IMR-90 (cell line): ENCODE measurements around the gene GMPPA. TPM values are rescaled to one million over a fixed set of nuclear protein-coding genes. Genes with fewer than 3 reads are reported as not detected.

ENCODE experiments used
- ATAC-seq: fragments of 200-7000 bp; cut with Tn5 transposase; 2 replicates; pipeline ENCODE4 v1.9.1; 2020; ENCODE audit warnings: low read depth, mild to moderate bottlenecking, moderate library complexity
- BruUV-seq: library from RNA; stranded (reverse); fragments of 400-500 nt; replicated peaks from 2 replicates; lab custom pipeline; 2021; lab: Mats Ljungman, UMichigan
- CTCF ChIA-PET: fragments of 300-600 bp; formaldehyde crosslinking; extraction: SDS; loops from one replicate; lab custom pipeline; 2021; ENCODE audit warnings: antibody characterized with exemption; lab: Yijun Ruan, JAX
- POLR2A ChIA-PET: fragments of 300-600 bp; sonication (Branson Sonifier 250); formaldehyde crosslinking; loops from one replicate; lab custom pipeline; 2022; ENCODE audit warnings: antibody characterized with exemption; ENCODE audit not compliant: unreplicated experiment; lab: Charles Lee
- DNase-seq: peaks from one replicate; pipeline ENCODE4 v3.0.0; 2013
- H2AFZ ChIP-seq: replicated peaks from 2 replicates; pipeline ENCODE3; 2013; ENCODE audit warnings: low read length, mild to moderate bottlenecking; ENCODE audit not compliant: poor library complexity
- H2AK5ac ChIP-seq: 2 replicates; pipeline ENCODE4 v1.6.1; 2013; ENCODE audit warnings: low read depth, low read length, inconsistent platforms
- H2AK9ac ChIP-seq: replicated peaks from 2 replicates; pipeline ENCODE3; 2013; ENCODE audit warnings: mild to moderate bottlenecking, low read depth, low read length, moderate library complexity; ENCODE audit not compliant: poor library complexity
- H2BK120ac ChIP-seq: 2 replicates; pipeline ENCODE4 v1.6.1; 2013; ENCODE audit warnings: low read depth, low read length, inconsistent platforms
- H2BK15ac ChIP-seq: 3 replicates; pipeline ENCODE4 v1.6.1; 2013; ENCODE audit warnings: low read depth, low read length, inconsistent platforms
- H2BK20ac ChIP-seq: 2 replicates; pipeline ENCODE4 v1.6.1; 2013; ENCODE audit warnings: low read depth, mild to moderate bottlenecking, inconsistent platforms, low read length, moderate library complexity
- H2BK5ac ChIP-seq: 2 replicates; pipeline ENCODE4 v1.6.1; 2013; ENCODE audit warnings: mild to moderate bottlenecking, low read depth, low read length, inconsistent platforms; ENCODE audit not compliant: poor library complexity, severe bottlenecking
- H3K14ac ChIP-seq: replicated peaks from 2 replicates; pipeline ENCODE4 v1.6.1; 2013; ENCODE audit warnings: low read depth, low read length, inconsistent platforms
- H3K18ac ChIP-seq: 2 replicates; pipeline ENCODE4 v1.6.1; 2013; ENCODE audit warnings: low read depth, low read length, control low read depth
- H3K23ac ChIP-seq: 2 replicates; pipeline ENCODE4 v1.6.1; 2013; ENCODE audit warnings: low read depth, low read length, inconsistent platforms
- H3K27ac ChIP-seq: 2 replicates; pipeline ENCODE4 v1.5.1; 2013; ENCODE audit warnings: mild to moderate bottlenecking, control low read depth, low read length; ENCODE audit not compliant: insufficient read depth
- H3K27me3 ChIP-seq: 2 replicates; pipeline ENCODE4 v1.6.1; 2013; ENCODE audit warnings: low read length; ENCODE audit not compliant: control insufficient read depth, insufficient read depth
- H3K36me3 ChIP-seq: 2 replicates; pipeline ENCODE4 v1.6.1; 2013; ENCODE audit warnings: low read length, mixed read lengths; ENCODE audit not compliant: control insufficient read depth, insufficient read depth
- H3K4ac ChIP-seq: 2 replicates; pipeline ENCODE4 v1.6.1; 2013; ENCODE audit warnings: low read depth, low read length, inconsistent platforms
- H3K4me1 ChIP-seq: 2 replicates; pipeline ENCODE4 v1.6.1; 2013; ENCODE audit warnings: low read length, mixed read lengths; ENCODE audit not compliant: control insufficient read depth, insufficient read depth
- H3K4me2 ChIP-seq: 2 replicates; pipeline ENCODE4 v1.6.1; 2013; ENCODE audit warnings: low read depth, mild to moderate bottlenecking, control low read depth, low read length, moderate library complexity
- H3K4me3 ChIP-seq: 2 replicates; pipeline ENCODE4 v1.5.1; 2013; ENCODE audit warnings: low read depth, mild to moderate bottlenecking, control low read depth, low read length, moderate library complexity; ENCODE audit not compliant: insufficient read depth
- H3K56ac ChIP-seq: 2 replicates; pipeline ENCODE4 v1.6.1; 2013; ENCODE audit warnings: low read length, inconsistent platforms; ENCODE audit not compliant: insufficient read depth; ENCODE audit errors: extremely low read depth
- H3K79me1 ChIP-seq, 2 experiments: 2 replicates each; pipeline ENCODE4 v1.6.1; 2013; ENCODE audit warnings: low read length in 2 of 2, inconsistent platforms in 1 of 2, low read depth in 1 of 2
- H3K9ac ChIP-seq: 2 replicates; pipeline ENCODE4 v1.6.1; 2013; ENCODE audit warnings: low read depth, low read length, control low read depth
- H3K9me1 ChIP-seq: 2 replicates; pipeline ENCODE4 v1.6.1; 2013; ENCODE audit warnings: low read length, inconsistent platforms; ENCODE audit not compliant: insufficient read depth
- H3K9me3 ChIP-seq: 2 replicates; pipeline ENCODE4 v1.6.1; 2013; ENCODE audit warnings: low read length; ENCODE audit not compliant: control insufficient read depth, insufficient read depth
- H4K20me1 ChIP-seq: 2 replicates; pipeline ENCODE4 v1.6.1; 2013; ENCODE audit warnings: low read length, inconsistent platforms; ENCODE audit not compliant: insufficient read depth
- H4K5ac ChIP-seq: 2 replicates; pipeline ENCODE4 v1.6.1; 2013; ENCODE audit warnings: mild to moderate bottlenecking, low read depth, low read length, control low read depth
- H4K8ac ChIP-seq, 2 experiments: 2 replicates each; pipeline ENCODE4 v1.6.1; 2013; ENCODE audit warnings: low read depth in 2 of 2, low read length in 2 of 2, control low read depth in 1 of 2, inconsistent platforms in 1 of 2
- H4K91ac ChIP-seq: 2 replicates; pipeline ENCODE4 v1.6.1; 2013; ENCODE audit warnings: low read depth, low read length, inconsistent platforms; ENCODE audit not compliant: insufficient read depth
- BHLHE40 ChIP-seq: fragments of 150-350 bp; IDR thresholded peaks from 2 replicates; pipeline ENCODE4 v1.6.1; 2016; ENCODE audit warnings: mild to moderate bottlenecking, low read depth, low read length
- MAFK ChIP-seq: IDR thresholded peaks from 2 replicates; pipeline ENCODE4 v1.6.1; 2012; ENCODE audit warnings: low read depth, low read length, improper control_type of control experiment
- MAZ ChIP-seq: IDR thresholded peaks from 2 replicates; pipeline ENCODE4 v1.6.1; 2012; ENCODE audit warnings: low read depth, mild to moderate bottlenecking, low read length, improper control_type of control experiment, moderate library complexity, borderline replicate concordance
- RFX5 ChIP-seq: IDR thresholded peaks from 2 replicates; pipeline ENCODE4 v1.8.0; 2012; ENCODE audit warnings: low read depth, mild to moderate bottlenecking, low read length, moderate library complexity
- WGBS, 2 experiments: methylation state at CpG; one replicate each; pipeline versions ENCODE4 v1.1.5 to v1.1.7; 2013; ENCODE audit warnings: missing lambda C conversion rate in 2 of 2; ENCODE audit not compliant: insufficient read length in 1 of 2; ENCODE audit errors: extremely low coverage in 2 of 2; 5-methylcytosine and 5-hydroxymethylcytosine counted together
- dilution Hi-C: fragments of 300-500 bp; cut with HindIII; formaldehyde crosslinking; loops from one replicate; pipeline ENCODE4 v1.14.3; 2018; ENCODE audit warnings: low sequenced_read_pairs; ENCODE audit not compliant: unreplicated experiment
- in situ Hi-C: fragments of 300-500 bp; cut with MboI; formaldehyde crosslinking; loops from 3 replicates; pipeline ENCODE4 v1.14.3; 2019; ENCODE audit warnings: low sequenced_read_pairs, inconsistent platforms, mixed read lengths
- intact Hi-C: fragments of 100-400 bp; cut with micrococcal nuclease; formaldehyde crosslinking; loops from 2 replicates; pipeline ENCODE4 v1.10.0; 2022
- polyA plus RNA-seq, 3 experiments: library from polyadenylated mRNA; depleted of rRNA; stranded (reverse); fragments of >200 nt; gene quantifications; 2 replicates each; pipeline ENCODE4 v1.2.3, GENCODE V29; 2012; ENCODE audit warnings: low replicate concordance in 1 of 3
- total RNA-seq: library from RNA; depleted of rRNA; stranded (reverse); fragments of >200 nt; gene quantifications from 2 replicates; pipeline ENCODE4 v1.2.3, GENCODE V29; 2012
- TF ChIP-seq, protein P1 (sequence below): fragments of 150-350 bp; IDR thresholded peaks from 2 replicates; pipeline ENCODE4 v1.6.1; 2017; ENCODE audit warnings: mild to moderate bottlenecking, antibody characterized with exemption, low read length, low read depth

Gene GMPPA
- total and polyA plus RNA-seq, 2 of the 4 experiments (the other 2 are of a cell fraction), result 103 to 134 TPM

GRCh38 chr2:219541611-219542180 is 43.0 kb downstream of the GMPPA start (continued):
- TF ChIP-seq, protein P1, sequence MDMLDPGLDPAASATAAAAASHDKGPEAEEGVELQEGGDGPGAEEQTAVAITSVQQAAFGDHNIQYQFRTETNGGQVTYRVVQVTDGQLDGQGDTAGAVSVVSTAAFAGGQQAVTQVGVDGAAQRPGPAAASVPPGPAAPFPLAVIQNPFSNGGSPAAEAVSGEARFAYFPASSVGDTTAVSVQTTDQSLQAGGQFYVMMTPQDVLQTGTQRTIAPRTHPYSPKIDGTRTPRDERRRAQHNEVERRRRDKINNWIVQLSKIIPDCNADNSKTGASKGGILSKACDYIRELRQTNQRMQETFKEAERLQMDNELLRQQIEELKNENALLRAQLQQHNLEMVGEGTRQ, result no peak
- TF ChIP-seq MAZ, result no peak

DNA sequence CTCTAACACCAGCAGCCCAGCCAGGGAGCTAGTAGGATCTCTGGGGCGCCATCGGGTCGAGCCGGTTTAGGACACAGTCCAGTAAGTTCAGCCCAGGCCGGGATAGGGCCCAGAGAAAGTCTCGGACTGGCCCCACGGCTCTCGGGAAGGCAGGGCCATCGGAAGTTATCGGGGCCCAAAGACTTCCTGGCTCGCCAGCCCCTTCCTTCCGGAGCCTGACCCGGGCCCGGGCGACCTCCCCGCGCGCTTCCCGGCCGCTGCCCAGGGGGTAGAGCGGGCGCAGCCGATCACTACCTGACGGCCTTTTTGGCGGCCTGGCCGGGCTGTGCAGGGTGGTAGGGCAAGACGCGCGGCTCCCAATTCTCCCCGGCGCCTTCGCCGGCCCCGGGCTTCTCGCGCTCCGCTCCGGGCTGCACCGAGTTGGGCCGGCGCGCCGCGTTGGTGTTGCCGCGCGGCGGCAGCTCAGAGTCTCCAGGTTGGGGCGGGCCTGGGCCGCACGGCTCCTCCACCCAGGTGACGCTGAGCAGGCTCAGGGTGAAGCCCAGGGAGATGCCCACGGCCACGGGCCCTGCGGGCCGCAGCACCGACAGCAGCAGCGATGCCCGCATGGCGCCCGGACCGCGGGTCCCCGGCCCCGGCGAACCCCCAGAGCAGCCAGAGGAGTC is 44.4 kb downstream of the GMPPA start:
- peak overlapping the region; percentile 76 for H3K14ac ChIP-seq
- intact Hi-C loops, result loop anchor here (2.0 kb wide), 1 partner anchor 54 kb away; the partner anchor contains the start of gene STK11IP
- peak overlapping the region; percentile 73 for H2BK5ac ChIP-seq
- DNase-seq, result peak; percentile 16
- H3K4me1 ChIP-seq, result peaks cover 19% of the 10 kb centered on the region
- H3K9me1 ChIP-seq, result peaks cover 2% of the 10 kb centered on the region; the same call in 1 of the 2 replicates
- H4K8ac ChIP-seq, result peak overlapping the region; percentile 22 to 56; a peak in 2 of 4 replicates
- in situ Hi-C loops, result no loop called here
- H3K27me3 ChIP-seq, result no peaks in the 10 kb centered on the region
- no peak overlapping the region for H3K56ac ChIP-seq
- no peak overlapping the region for H3K18ac ChIP-seq
- H3K4ac ChIP-seq, result peak overlapping the region; percentile 35; the same call in 1 of the 2 replicates
- WGBS, 2 experiments, result 1% methylated on average over 53 of the region's 66 CpGs; no CpG with 5 or more reads in 1 of the 2 experiments
- TF ChIP-seq MAZ (no peak), MAFK (no peak), BHLHE40 (no peak), RFX5 (no peak)
- peaks cover 26% of the 10 kb centered on the region for H3K36me3 ChIP-seq
- H4K5ac ChIP-seq, result no peak overlapping the region
- POLR2A ChIA-PET, result no interaction called here
- H2BK20ac ChIP-seq, result no peak overlapping the region
- 0 out of 2 replicates have a peak overlapping the region, but pooled peaks have one; percentile 19 for H2BK120ac ChIP-seq
- peaks cover 6 to 36% of the 10 kb centered on the region in 2 experiments; a peak in 3 of 4 replicates for H3K79me1 ChIP-seq
- ATAC-seq, result peak; percentile 41
- no TSS peak for BruUV-seq
- H4K91ac ChIP-seq, result no peak overlapping the region
- CTCF ChIA-PET, result interaction anchor here (1.3 kb wide), 1 partner anchor 17 kb away, joined by 8 read pairs; no protein-coding TSS in a partner anchor
- peak overlapping the region; percentile 86 for H3K4me3 ChIP-seq
- H3K23ac ChIP-seq, result peak overlapping the region; percentile 59
- H2AFZ ChIP-seq, result peak overlapping the region; percentile 97
- peak overlapping the region; percentile 43; the same call in 1 of the 2 replicates for H2AK5ac ChIP-seq
- dilution Hi-C loops, result no loop called here
- H4K20me1 ChIP-seq, result peaks cover 28% of the 10 kb centered on the region
- H2AK9ac ChIP-seq, result peak overlapping the region; percentile 91
- H3K9me3 ChIP-seq, result no peaks in the 10 kb centered on the region
- peak overlapping the region; percentile 48 for H3K27ac ChIP-seq
- H3K4me2 ChIP-seq, result peak overlapping the region; percentile 76
- H3K9ac ChIP-seq, result peak overlapping the region; percentile 81
- H2BK15ac ChIP-seq, result no peak overlapping the region
